Neural progenitor cell (in vitro differentiated cells): ENCODE measurements around the gene LCMT2. TPM values are rescaled to one million over a fixed set of nuclear protein-coding genes. Genes with fewer than 3 reads are reported as not detected.

Experiments
- DNase-seq: peaks from one replicate; pipeline ENCODE4 v3.0.0-alpha.2; 2016; ENCODE audit warnings: low spot score
- H2AFZ ChIP-seq: fragments of 200-600 bp; sonication (generic); replicated peaks from 2 replicates; pipeline ENCODE4 v1.6.1; 2016; ENCODE audit warnings: antibody characterized with exemption
- H3F3A ChIP-seq: fragments of 200-600 bp; sonication (generic); 2 replicates; pipeline ENCODE4 v1.6.1; 2016; ENCODE audit warnings: antibody characterized with exemption, low read depth
- H3K27ac ChIP-seq: fragments of 200-600 bp; sonication (generic); 2 replicates; pipeline ENCODE4 v1.5.1; 2016; ENCODE audit warnings: mild to moderate bottlenecking
- H3K27me3 ChIP-seq: fragments of 200-600 bp; sonication (generic); 2 replicates; pipeline ENCODE4 v1.6.1; 2016; ENCODE audit warnings: mild to moderate bottlenecking, moderate library complexity
- H3K36me3 ChIP-seq: fragments of 200-600 bp; sonication (generic); 2 replicates; pipeline ENCODE4 v1.5.1; 2016
- H3K4me1 ChIP-seq: fragments of 200-600 bp; sonication (generic); 2 replicates; pipeline ENCODE4 v1.6.1; 2016; ENCODE audit warnings: mixed run types
- H3K4me2 ChIP-seq: fragments of 200-600 bp; sonication (generic); 2 replicates; pipeline ENCODE4 v1.6.1; 2016
- H3K4me3 ChIP-seq: fragments of 200-600 bp; sonication (generic); 2 replicates; pipeline ENCODE4 v1.5.1; 2016
- H3K79me2 ChIP-seq: fragments of 200-600 bp; sonication (generic); 2 replicates; pipeline ENCODE4 v1.6.1; 2016; ENCODE audit warnings: low read depth
- H3K9ac ChIP-seq: fragments of 200-600 bp; sonication (generic); 2 replicates; pipeline ENCODE4 v1.6.1; 2016
- H3K9me3 ChIP-seq: fragments of 200-600 bp; sonication (generic); 2 replicates; pipeline ENCODE4 v1.5.1; 2016; ENCODE audit warnings: low read depth
- H4K20me1 ChIP-seq: fragments of 200-600 bp; sonication (generic); 2 replicates; pipeline ENCODE4 v1.6.1; 2016; ENCODE audit warnings: low read depth
- H3K27ac Mint-ChIP-seq: 3 replicates; pipeline ENCODE4 v1.8.0; 2021; ENCODE audit warnings: mixed read lengths
- H3K27me3 Mint-ChIP-seq: 2 replicates; pipeline ENCODE4 v1.8.0; 2022; ENCODE audit warnings: low read depth, mild to moderate bottlenecking, inconsistent platforms, moderate library complexity, mixed read lengths; ENCODE audit not compliant: insufficient read depth
- H3K36me3 Mint-ChIP-seq: 3 replicates; pipeline ENCODE4 v1.8.0; 2021; ENCODE audit warnings: mixed read lengths
- H3K4me1 Mint-ChIP-seq: 3 replicates; pipeline ENCODE4 v1.8.0; 2021; ENCODE audit warnings: mixed read lengths
- H3K4me3 Mint-ChIP-seq: 3 replicates; pipeline ENCODE4 v1.8.0; 2021; ENCODE audit warnings: mild to moderate bottlenecking, moderate library complexity, mixed read lengths
- H3K9me3 Mint-ChIP-seq: 3 replicates; pipeline ENCODE4 v1.8.0; 2020; ENCODE audit warnings: mixed read lengths
- CTCF ChIP-seq: fragments of 200-600 bp; sonication (generic); IDR thresholded peaks from 2 replicates; pipeline ENCODE4 v1.5.1; 2017; ENCODE audit warnings: antibody characterized with exemption, mild to moderate bottlenecking
- EZH2 ChIP-seq: fragments of 200-600 bp; sonication (generic); IDR thresholded peaks from 2 replicates; pipeline ENCODE4 v1.6.1; 2017; ENCODE audit warnings: antibody characterized with exemption, mild to moderate bottlenecking, moderate library complexity
- EZH2phosphoT487 ChIP-seq: fragments of 200-600 bp; sonication (generic); IDR thresholded peaks from 2 replicates; pipeline ENCODE4 v1.6.1; 2017; ENCODE audit warnings: antibody characterized with exemption
- total RNA-seq: library from RNA; depleted of rRNA; stranded (reverse); fragments of >200 nt; gene quantifications from 2 replicates; pipeline ENCODE4 v1.2.3, GENCODE V29; 2015; ENCODE audit warnings: low replicate concordance

Gene LCMT2
- total RNA-seq, 1 donor from 2014 or later, result 14.2 TPM

GRCh38 chr15:43302205-43302817 lies 28.1 kb downstream of the LCMT2 start, which contains the start of gene TGM7:
TGM7 (minus strand) TSS chr15:43302255.
- no peak within 1 kb of the TSS for H3K4me3 Mint-ChIP-seq
- no peak for DNase-seq
- H3K9me3 Mint-ChIP-seq, result no peaks in the 10 kb centered on the region
- no peak within 1 kb of the TSS for H3K9ac ChIP-seq
- peaks cover 2% of the 10 kb centered on the region for H3K27me3 Mint-ChIP-seq
- no peaks in the 10 kb centered on the region for H3F3A ChIP-seq
- H3K27me3 ChIP-seq, result no peaks in the 10 kb centered on the region
- H3K36me3 Mint-ChIP-seq, result no peaks in the 10 kb centered on the region
- no peaks in the 10 kb centered on the region for H3K9me3 ChIP-seq
- H3K36me3 ChIP-seq, result no peaks in the 10 kb centered on the region
- H3K4me2 ChIP-seq, result no peak within 1 kb of the TSS
- H3K27ac ChIP-seq, result no peak within 1 kb of the TSS
- no peak for TF ChIP-seq EZH2
- no peak for TF ChIP-seq EZH2phosphoT487
- TF ChIP-seq CTCF, result no peak
- H2AFZ ChIP-seq, result peak within 1 kb of the TSS; percentile 26
- H3K4me3 ChIP-seq, result no peak within 1 kb of the TSS
- H3K27ac Mint-ChIP-seq, result no peak within 1 kb of the TSS
- H4K20me1 ChIP-seq, result no peaks in the 10 kb centered on the region
- no peaks in the 10 kb centered on the region for H3K4me1 ChIP-seq
- no peaks in the 10 kb centered on the region for H3K79me2 ChIP-seq
- peaks cover 2% of the 10 kb centered on the region for H3K4me1 Mint-ChIP-seq

GRCh38 chr15:43299884-43300283 lies 30.5 kb downstream of the LCMT2 start:
- Histone ChIP-seq H3K4me3 (no peak overlapping the region), H3K9me3 (no peaks in the 10 kb centered on the region), H3K36me3 (no peaks in the 10 kb centered on the region), H3K79me2 (no peaks in the 10 kb centered on the region), H2AFZ (no peak overlapping the region), H3K4me1 (no peaks in the 10 kb centered on the region), H3F3A (peaks cover 8% of the 10 kb centered on the region), H4K20me1 (no peaks in the 10 kb centered on the region), H3K9ac (no peak overlapping the region), H3K27ac (no peak overlapping the region), H3K27me3 (no peaks in the 10 kb centered on the region), H3K4me2 (no peak overlapping the region)
- no peak for TF ChIP-seq EZH2
- no peak for TF ChIP-seq CTCF
- TF ChIP-seq EZH2phosphoT487, result no peak
- Mint-ChIP-seq H3K4me1 (peaks cover 5% of the 10 kb centered on the region), H3K27me3 (peaks cover 2% of the 10 kb centered on the region), H3K27ac (no peak overlapping the region), H3K4me3 (no peak overlapping the region), H3K9me3 (no peaks in the 10 kb centered on the region), H3K36me3 (no peaks in the 10 kb centered on the region)
- no peak for DNase-seq

- Mint-ChIP-seq H3K4me3 (no peak overlapping the region), H3K4me1 (peaks cover 5% of the 10 kb centered on the region), H3K9me3 (no peaks in the 10 kb centered on the region), H3K27me3 (peaks cover 2% of the 10 kb centered on the region), H3K27ac (peak overlapping the region; percentile 4), H3K36me3 (no peaks in the 10 kb centered on the region)
- no peaks in the 10 kb centered on the region for H3K36me3 ChIP-seq
- H3K4me3 ChIP-seq, result no peak overlapping the region
- H3K9me3 ChIP-seq, result no peaks in the 10 kb centered on the region
- no peak overlapping the region for H3K27ac ChIP-seq
- DNase-seq, result no peak
- H3K79me2 ChIP-seq, result no peaks in the 10 kb centered on the region
- no peaks in the 10 kb centered on the region for H3K4me1 ChIP-seq
- no peak overlapping the region for H3K9ac ChIP-seq
- no peak overlapping the region for H2AFZ ChIP-seq
- H3K4me2 ChIP-seq, result no peak overlapping the region
- no peak for TF ChIP-seq CTCF
- no peak for TF ChIP-seq EZH2
- no peak for TF ChIP-seq EZH2phosphoT487
- H4K20me1 ChIP-seq, result no peaks in the 10 kb centered on the region
- H3F3A ChIP-seq, result peaks cover 8% of the 10 kb centered on the region
- no peaks in the 10 kb centered on the region for H3K27me3 ChIP-seq
Measured at GRCh38 chr15:43299411-43299810, 31.0 kb downstream of the LCMT2 start.
